Measurements from ENCODE around the gene SNRPB.
"Not testable (repeated sequence)": the region's sequence is repeated elsewhere in the genome, so short reads cannot be mapped to it uniquely, and the experiment has no call there.

The SNRPB gene

DNA sequence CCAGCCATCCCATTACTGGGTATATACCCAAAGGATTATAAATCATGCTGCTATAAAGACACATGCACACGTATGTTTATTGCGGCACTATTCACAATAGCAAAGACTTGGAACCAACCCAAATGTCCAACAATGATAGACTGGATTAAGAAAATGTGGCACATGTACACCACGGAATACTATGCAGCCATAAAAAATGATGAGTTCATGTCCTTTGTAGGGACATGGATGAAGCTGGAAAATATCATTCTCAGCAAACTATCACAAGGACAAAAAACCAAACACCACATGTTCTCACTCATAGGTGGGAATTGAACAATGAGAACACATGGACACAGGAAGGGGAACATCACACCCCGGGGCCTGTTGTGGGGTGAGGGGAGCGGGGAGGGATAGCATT lies 35.8 kb upstream of the SNRPB start:
- peaks cover 36% of the 10 kb centered on the region for H3K27me3 ChIP-seq (ENCODE audit: insufficient read depth, low read length)
- not testable (repeated sequence) for H3K4me3 ChIP-seq (ENCODE audit: low read length); H3K36me3 ChIP-seq (ENCODE audit: insufficient read depth, low read depth, low read length); H3K27ac ChIP-seq (ENCODE audit: low read length); H3K9ac ChIP-seq (ENCODE audit: low read depth, low read length); H3K4me1 ChIP-seq (ENCODE audit: insufficient read depth, low read length); H3K9me3 ChIP-seq (ENCODE audit: insufficient read depth, low read depth, low read length)

DNA sequence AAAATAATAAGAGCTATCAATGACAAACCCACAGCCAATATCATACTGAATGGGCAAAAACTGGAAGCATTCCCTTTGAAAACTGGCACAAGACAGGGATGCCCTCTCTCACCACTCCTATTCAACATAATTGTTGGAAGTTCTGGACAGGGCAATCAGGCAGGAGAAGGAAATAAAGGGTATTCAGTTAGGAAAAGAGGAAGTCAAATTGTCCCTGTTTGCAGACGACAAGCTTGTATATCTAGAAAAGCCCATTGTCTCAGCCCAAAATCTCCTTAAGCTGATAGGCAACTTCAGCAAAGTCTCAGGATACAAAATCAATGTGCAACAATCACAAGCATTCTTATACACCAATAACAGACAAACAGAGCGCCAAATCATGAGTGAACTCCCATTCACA lies 34.2 kb upstream of the SNRPB start:
- H3K4me1 ChIP-seq (ENCODE audit: insufficient read depth, low read length); H3K27ac ChIP-seq (ENCODE audit: low read length); H3K36me3 ChIP-seq (ENCODE audit: insufficient read depth, low read depth, low read length); H3K9me3 ChIP-seq (ENCODE audit: insufficient read depth, low read depth, low read length); H3K4me3 ChIP-seq (ENCODE audit: low read length); H3K9ac ChIP-seq (ENCODE audit: low read depth, low read length): not testable (repeated sequence)
- peaks cover 19% of the 10 kb centered on the region for H3K27me3 ChIP-seq (ENCODE audit: insufficient read depth, low read length)

DNA sequence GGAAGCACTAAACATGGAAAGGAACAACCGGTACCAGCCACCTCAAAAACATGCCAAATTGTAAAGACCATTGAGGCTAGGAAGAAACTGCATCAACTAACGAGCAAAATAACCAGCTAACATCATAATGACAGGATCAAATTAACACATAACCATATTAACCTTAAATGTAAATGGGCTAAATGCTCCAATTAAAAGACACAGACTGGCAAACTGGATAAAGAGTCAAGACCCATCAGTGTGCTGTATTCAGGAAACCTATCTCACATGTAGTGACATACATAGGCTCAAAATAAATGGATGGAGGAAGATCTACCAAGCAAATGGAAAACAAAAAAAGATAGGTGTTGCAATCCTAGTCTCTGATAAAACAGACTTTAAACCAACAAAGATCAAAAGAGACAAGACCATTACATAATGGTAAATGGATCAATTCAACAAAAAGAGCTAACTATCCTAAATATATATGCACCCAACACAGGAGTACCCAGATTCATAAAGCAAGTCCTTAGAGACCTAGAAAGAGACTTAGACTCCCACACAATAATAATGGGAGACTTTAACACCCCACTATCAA lies 32.3 kb upstream of the SNRPB start:
- H3K27ac ChIP-seq (ENCODE audit: low read length); H3K27me3 ChIP-seq (ENCODE audit: insufficient read depth, low read length); H3K4me1 ChIP-seq (ENCODE audit: insufficient read depth, low read length); H3K4me3 ChIP-seq (ENCODE audit: low read length); H3K9me3 ChIP-seq (ENCODE audit: insufficient read depth, low read depth, low read length); H3K9ac ChIP-seq (ENCODE audit: low read depth, low read length); H3K36me3 ChIP-seq (ENCODE audit: insufficient read depth, low read depth, low read length): not testable (repeated sequence)

DNA sequence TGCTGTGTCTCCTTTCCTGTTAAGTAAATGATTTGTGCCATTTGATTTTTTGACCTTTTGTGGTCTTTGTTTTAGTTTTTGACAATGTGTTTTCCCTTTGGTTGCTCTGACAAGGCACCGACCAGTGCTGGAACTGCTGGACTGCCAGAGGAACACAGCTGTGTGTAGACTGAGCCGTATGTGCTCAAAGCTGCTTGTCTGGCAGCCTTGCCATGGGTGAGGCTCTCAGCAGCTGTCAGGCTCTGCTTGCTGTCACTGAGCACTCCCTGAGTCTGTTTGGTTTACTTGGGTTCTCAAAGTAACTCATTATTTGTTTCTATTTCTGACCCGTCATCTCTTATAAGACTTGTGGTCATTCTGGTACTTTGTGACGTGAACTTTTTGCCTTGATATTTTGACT lies 15.1 kb upstream of the SNRPB start:
- Histone ChIP-seq H3K27me3 (ENCODE audit: insufficient read depth, low read length) (no peaks in the 10 kb centered on the region), H3K36me3 (ENCODE audit: insufficient read depth, low read depth, low read length) (no peaks in the 10 kb centered on the region), H3K4me3 (ENCODE audit: low read length) (no peak overlapping the region), H3K4me1 (ENCODE audit: insufficient read depth, low read length) (no peaks in the 10 kb centered on the region), H3K27ac (ENCODE audit: low read length) (no peak overlapping the region), H3K9me3 (ENCODE audit: insufficient read depth, low read depth, low read length) (no peaks in the 10 kb centered on the region), H3K9ac (ENCODE audit: low read depth, low read length) (no peak overlapping the region)

DNA sequence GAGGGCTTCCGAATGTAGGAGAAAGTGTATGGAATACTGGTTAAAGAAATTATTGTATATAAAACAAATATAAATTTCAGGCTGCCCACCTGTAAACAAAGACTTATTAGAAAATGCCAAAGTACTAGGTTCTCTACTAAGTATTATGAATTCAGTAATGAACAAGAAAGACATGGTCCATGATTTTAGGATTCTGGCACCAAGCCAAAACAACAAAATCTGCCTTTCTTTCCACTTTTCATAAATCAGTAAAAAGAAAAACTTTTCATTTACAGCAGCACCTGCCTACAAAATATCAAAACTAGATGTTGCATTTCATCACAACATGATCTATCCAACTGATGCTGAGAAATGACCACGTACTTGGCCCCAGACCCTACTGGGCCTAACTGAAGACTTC lies 14.5 kb upstream of the SNRPB start:
- Histone ChIP-seq H3K9ac (ENCODE audit: low read depth, low read length) (no peak overlapping the region), H3K36me3 (ENCODE audit: insufficient read depth, low read depth, low read length) (no peaks in the 10 kb centered on the region), H3K4me1 (ENCODE audit: insufficient read depth, low read length) (no peaks in the 10 kb centered on the region), H3K27me3 (ENCODE audit: insufficient read depth, low read length) (no peaks in the 10 kb centered on the region), H3K27ac (ENCODE audit: low read length) (no peak overlapping the region), H3K9me3 (ENCODE audit: insufficient read depth, low read depth, low read length) (no peaks in the 10 kb centered on the region), H3K4me3 (ENCODE audit: low read length) (no peak overlapping the region)

DNA sequence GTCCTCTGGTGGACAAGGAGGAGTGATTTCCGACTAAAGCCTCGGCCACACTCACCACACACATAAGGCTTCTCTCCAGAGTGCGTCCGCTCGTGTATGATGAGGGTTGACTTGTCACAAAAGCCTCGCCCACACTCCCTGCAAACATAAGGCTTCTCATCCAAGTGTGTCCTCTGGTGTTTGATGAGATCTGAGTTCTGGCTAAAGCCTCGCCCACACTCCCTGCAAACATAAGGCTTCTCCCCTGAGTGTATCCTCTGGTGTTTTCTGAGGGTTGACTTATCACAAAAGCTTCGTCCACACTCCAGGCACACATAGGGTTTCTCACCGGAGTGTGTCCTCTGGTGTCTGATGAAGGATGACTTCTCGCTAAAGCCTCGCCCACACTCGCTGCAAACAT lies 12.9 kb upstream of the SNRPB start:
- Histone ChIP-seq H3K4me1 (ENCODE audit: insufficient read depth, low read length) (no peaks in the 10 kb centered on the region), H3K9me3 (ENCODE audit: insufficient read depth, low read depth, low read length) (no peaks in the 10 kb centered on the region), H3K9ac (ENCODE audit: low read depth, low read length) (no peak overlapping the region), H3K36me3 (ENCODE audit: insufficient read depth, low read depth, low read length) (no peaks in the 10 kb centered on the region), H3K27me3 (ENCODE audit: insufficient read depth, low read length) (no peaks in the 10 kb centered on the region), H3K4me3 (ENCODE audit: low read length) (no peak overlapping the region), H3K27ac (ENCODE audit: low read length) (no peak overlapping the region)

DNA sequence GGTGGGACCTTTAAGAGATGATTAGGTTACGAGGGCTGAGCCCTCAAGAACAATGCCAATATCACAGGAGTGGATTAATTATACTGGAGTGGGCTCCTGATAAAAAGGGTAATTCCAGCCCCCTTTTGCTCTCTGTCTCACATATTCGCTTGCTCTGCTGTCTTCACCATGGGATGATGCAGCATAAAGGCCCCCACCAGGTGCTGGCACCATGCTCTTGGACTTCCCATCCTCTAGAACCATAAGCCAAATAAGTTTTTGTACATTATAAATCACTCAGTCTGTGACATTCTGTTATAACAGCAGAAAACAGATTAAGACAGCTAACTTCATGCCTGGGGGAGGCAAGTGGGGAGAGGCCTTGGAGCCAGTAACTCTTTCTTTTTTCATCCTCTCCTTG lies 9.8 kb upstream of the SNRPB start:
- Histone ChIP-seq H3K36me3 (ENCODE audit: insufficient read depth, low read depth, low read length) (no peaks in the 10 kb centered on the region), H3K27ac (ENCODE audit: low read length) (no peak overlapping the region), H3K9me3 (ENCODE audit: insufficient read depth, low read depth, low read length) (no peaks in the 10 kb centered on the region), H3K27me3 (ENCODE audit: insufficient read depth, low read length) (no peaks in the 10 kb centered on the region), H3K4me1 (ENCODE audit: insufficient read depth, low read length) (peaks cover 3% of the 10 kb centered on the region; the same call in 1 of the 2 replicates), H3K9ac (ENCODE audit: low read depth, low read length) (no peak overlapping the region), H3K4me3 (ENCODE audit: low read length) (no peak overlapping the region)

DNA sequence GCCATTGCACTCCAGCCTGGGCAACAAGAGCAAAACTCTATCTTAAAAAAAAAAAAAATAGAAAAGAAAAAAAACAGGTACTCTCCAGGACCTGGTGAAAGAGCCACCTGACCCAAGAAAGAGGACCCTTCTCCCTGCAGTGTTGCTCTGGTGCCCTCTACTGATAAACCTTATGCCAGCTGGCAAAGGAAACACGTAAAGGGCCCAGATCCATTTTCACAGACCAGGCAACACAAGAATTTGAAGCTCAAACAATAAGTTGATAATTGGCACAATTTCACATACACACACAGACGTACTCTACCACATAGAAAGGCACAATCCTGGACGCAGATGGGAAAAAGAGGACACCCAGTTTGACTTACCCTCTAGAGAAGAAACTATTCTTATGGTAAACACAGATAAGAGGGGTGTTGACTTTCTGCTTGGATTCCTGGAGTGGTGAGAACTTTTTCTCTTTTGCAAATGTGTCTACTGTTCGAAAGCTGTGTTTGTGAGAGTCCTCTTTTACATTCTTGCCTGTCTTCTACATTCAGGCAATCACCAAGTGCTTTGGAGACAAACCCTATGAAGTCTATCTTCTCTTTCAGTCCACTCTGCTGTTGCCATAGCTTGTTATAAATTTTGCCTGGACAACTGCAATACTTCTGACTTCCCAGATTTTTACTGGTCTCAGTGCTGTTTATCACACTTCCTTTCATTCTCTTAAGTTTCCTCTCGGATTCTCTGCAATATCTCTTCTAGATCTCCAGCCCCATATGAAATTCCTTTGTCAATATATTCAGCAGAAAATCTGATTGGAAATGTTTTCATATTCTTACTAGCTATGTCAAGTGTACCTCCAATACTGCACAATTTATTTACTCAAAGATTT lies 6.4 kb upstream of the SNRPB start:
- Histone ChIP-seq H3K36me3 (ENCODE audit: insufficient read depth, low read depth, low read length) (no peaks in the 10 kb centered on the region), H3K4me1 (ENCODE audit: insufficient read depth, low read length) (peaks cover 10% of the 10 kb centered on the region; the same call in 1 of the 2 replicates), H3K4me3 (ENCODE audit: low read length) (no peak overlapping the region), H3K9me3 (ENCODE audit: insufficient read depth, low read depth, low read length) (no peaks in the 10 kb centered on the region), H3K27me3 (ENCODE audit: insufficient read depth, low read length) (no peaks in the 10 kb centered on the region), H3K27ac (ENCODE audit: low read length) (no peak overlapping the region), H3K9ac (ENCODE audit: low read depth, low read length) (no peak overlapping the region)

DNA sequence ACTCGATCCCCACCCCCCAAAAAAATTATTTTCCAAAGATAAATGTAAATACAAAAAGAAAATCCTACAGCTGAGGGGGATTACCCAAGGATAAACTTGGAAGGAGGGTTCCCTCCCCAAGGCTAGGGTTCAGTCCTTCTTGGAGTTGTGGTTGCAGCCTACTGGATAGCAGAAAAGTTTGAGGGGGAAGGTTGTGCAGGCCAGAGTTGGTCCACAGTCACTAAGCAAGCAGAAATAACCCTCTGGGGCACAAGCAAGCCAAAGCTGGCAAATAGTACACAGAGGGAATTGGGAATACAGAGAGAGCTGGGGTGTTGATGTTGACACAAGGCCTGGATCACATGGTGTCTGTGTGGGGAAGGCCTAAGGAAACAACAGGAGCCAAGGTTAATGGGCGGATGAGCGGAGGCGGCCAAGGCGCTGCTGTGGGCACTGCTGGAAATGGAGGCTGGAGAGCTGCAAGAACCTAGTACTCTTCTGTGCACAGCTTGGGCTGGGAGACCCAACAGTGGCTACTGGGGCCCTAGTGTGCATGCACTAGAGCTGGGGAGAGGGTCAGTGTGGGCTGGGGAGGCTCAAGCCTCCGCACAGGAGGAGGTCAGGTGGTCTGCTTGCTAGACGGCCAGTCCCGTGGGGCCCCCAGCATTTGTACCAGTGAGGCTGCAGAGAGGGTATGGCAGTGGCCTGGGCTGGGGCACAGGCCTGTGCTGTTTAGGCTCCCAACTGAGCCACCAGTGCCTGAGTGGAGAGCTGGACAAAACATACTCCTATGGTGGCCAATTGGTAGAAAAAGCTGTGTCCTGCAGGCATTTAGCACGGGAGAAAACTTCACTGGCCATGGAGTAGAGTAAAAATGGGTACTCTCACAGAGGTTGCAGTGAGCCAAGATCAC lies 5.5 kb upstream of the SNRPB start:
- Histone ChIP-seq H3K9ac (ENCODE audit: low read depth, low read length) (no peak overlapping the region), H3K4me3 (ENCODE audit: low read length) (no peak overlapping the region), H3K9me3 (ENCODE audit: insufficient read depth, low read depth, low read length) (no peaks in the 10 kb centered on the region), H3K4me1 (ENCODE audit: insufficient read depth, low read length) (peaks cover 12% of the 10 kb centered on the region; the same call in 1 of the 2 replicates), H3K27me3 (ENCODE audit: insufficient read depth, low read length) (no peaks in the 10 kb centered on the region), H3K27ac (ENCODE audit: low read length) (no peak overlapping the region), H3K36me3 (ENCODE audit: insufficient read depth, low read depth, low read length) (no peaks in the 10 kb centered on the region)

DNA sequence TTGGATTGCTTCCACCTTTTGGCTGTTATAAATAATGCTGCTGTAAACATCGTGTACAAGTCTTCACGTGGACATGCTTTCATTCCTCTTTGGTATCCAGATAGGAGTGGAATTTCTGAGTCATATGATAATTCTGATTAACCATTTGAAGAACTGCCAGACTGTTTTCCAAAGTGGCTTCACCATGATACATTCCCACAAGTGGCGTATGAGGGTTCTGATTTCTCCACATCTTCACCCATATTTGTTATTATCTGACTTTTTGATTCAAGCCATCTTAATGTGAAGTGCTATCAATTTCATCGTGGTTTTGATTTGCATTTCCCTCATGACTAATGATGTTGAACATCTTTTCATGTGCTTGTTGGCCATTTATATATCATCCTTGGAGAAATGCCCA lies 2.9 kb upstream of the SNRPB start:
- H3K4me1 ChIP-seq (ENCODE audit: insufficient read depth, low read length), result peaks cover 18% of the 10 kb centered on the region; the same call in 1 of the 2 replicates
- H3K9me3 ChIP-seq (ENCODE audit: insufficient read depth, low read depth, low read length), result no peaks in the 10 kb centered on the region
- peaks cover 13% of the 10 kb centered on the region for H3K36me3 ChIP-seq (ENCODE audit: insufficient read depth, low read depth, low read length)
- H3K9ac ChIP-seq (ENCODE audit: low read depth, low read length), result no peak overlapping the region
- no peak overlapping the region for H3K27ac ChIP-seq (ENCODE audit: low read length)
- H3K4me3 ChIP-seq (ENCODE audit: low read length), result no peak overlapping the region
- H3K27me3 ChIP-seq (ENCODE audit: insufficient read depth, low read length), result no peaks in the 10 kb centered on the region

DNA sequence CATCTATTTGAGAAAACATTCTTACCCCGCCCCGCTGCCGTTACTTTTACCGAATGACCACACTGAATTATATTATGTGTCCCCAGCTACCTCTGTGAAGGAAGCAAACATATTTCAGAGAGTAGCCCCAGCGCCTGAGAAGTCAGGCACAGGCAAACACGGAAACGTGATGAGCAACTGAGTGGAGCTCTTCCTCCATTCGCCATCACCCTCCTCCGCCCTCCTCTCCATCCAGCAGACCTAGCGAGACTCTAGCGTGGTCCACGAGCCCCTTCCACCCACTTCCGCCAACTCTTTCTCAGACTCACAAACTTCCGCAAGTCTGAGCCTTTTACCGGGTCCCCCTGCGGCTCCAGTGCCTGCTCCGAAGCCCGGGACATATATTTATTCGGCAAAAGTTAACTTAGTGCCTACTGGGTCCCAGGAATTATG lies 582 bp downstream of the SNRPB start:
- Histone ChIP-seq H3K27me3 (ENCODE audit: insufficient read depth, low read length) (no peaks in the 10 kb centered on the region), H3K27ac (ENCODE audit: low read length) (peak overlapping the region; percentile 88), H3K9ac (ENCODE audit: low read depth, low read length) (peak overlapping the region; percentile 100), H3K4me3 (ENCODE audit: low read length) (peak overlapping the region; percentile 98), H3K9me3 (ENCODE audit: insufficient read depth, low read depth, low read length) (no peaks in the 10 kb centered on the region), H3K36me3 (ENCODE audit: insufficient read depth, low read depth, low read length) (peaks cover 48% of the 10 kb centered on the region), H3K4me1 (ENCODE audit: insufficient read depth, low read length) (peaks cover 12% of the 10 kb centered on the region; the same call in 1 of the 2 replicates)
